Lower lobe of right lung (tissue), 2 donors: Measurements from ENCODE around the gene PDZD4. TPM values are rescaled to one million over a fixed set of nuclear protein-coding genes. Genes with fewer than 3 reads are reported as not detected.

Source experiments
- ATAC-seq, 2 donors: fragments of 200-7000 bp; cut with Tn5 transposase; one replicate each; pipeline ENCODE4 v1.9.1; 2020 to 2022; ENCODE audit warnings: mild to moderate bottlenecking in 2 of 2, moderate library complexity in 2 of 2
- DNase-seq: peaks from one replicate; pipeline ENCODE4 v3.0.0-alpha.2; 2020
- H3K27ac ChIP-seq: fragments of 200-600 bp; one replicate; pipeline ENCODE4 v1.8.0; 2022
- H3K27me3 ChIP-seq: fragments of 200-600 bp; one replicate; pipeline ENCODE4 v1.8.0; 2022; ENCODE audit warnings: low read depth
- H3K36me3 ChIP-seq: fragments of 200-600 bp; one replicate; pipeline ENCODE4 v1.8.0; 2022; ENCODE audit warnings: mild to moderate bottlenecking
- H3K4me1 ChIP-seq: fragments of 200-600 bp; one replicate; pipeline ENCODE4 v1.8.0; 2022
- H3K4me3 ChIP-seq: fragments of 200-600 bp; one replicate; pipeline ENCODE4 v1.8.0; 2022; ENCODE audit warnings: mild to moderate bottlenecking
- H3K9me3 ChIP-seq: fragments of 200-600 bp; one replicate; pipeline ENCODE4 v1.8.0; 2022
- intact Hi-C: fragments of 100-400 bp; cut with DNase I; formaldehyde crosslinking; loops from one replicate; pipeline ENCODE4 v1.11.0; 2022
- total RNA-seq: library from RNA; stranded (reverse); fragmentation: NEBNext Ultra II Directional; extraction: Animal tissue kit (Norgen Biotek cat#: 25700); gene quantifications from one replicate; pipeline ENCODE4 v1.2.1, GENCODE V29; 2021
- TF ChIP-seq, protein P1 (sequence below): fragments of 200-600 bp; IDR thresholded peaks from one replicate; pipeline ENCODE4 v1.8.0; 2022; ENCODE audit warnings: antibody characterized with exemption, mild to moderate bottlenecking
- donor health status: DM: no; HTN: yes; CAD: no; lungs with severe emphysema.

Gene PDZD4
- total RNA-seq, 1 donor from 2014 or later: 8.5 TPM

- Histone ChIP-seq H3K36me3 (peaks cover 14% of the 10 kb centered on the region), H3K27me3 (no peaks in the 10 kb centered on the region), H3K27ac (no peak overlapping the region), H3K4me1 (peaks cover 11% of the 10 kb centered on the region), H3K9me3 (no peaks in the 10 kb centered on the region), H3K4me3 (no peak overlapping the region)
- intact Hi-C loops: no loop called here
- TF ChIP-seq, protein P1, sequence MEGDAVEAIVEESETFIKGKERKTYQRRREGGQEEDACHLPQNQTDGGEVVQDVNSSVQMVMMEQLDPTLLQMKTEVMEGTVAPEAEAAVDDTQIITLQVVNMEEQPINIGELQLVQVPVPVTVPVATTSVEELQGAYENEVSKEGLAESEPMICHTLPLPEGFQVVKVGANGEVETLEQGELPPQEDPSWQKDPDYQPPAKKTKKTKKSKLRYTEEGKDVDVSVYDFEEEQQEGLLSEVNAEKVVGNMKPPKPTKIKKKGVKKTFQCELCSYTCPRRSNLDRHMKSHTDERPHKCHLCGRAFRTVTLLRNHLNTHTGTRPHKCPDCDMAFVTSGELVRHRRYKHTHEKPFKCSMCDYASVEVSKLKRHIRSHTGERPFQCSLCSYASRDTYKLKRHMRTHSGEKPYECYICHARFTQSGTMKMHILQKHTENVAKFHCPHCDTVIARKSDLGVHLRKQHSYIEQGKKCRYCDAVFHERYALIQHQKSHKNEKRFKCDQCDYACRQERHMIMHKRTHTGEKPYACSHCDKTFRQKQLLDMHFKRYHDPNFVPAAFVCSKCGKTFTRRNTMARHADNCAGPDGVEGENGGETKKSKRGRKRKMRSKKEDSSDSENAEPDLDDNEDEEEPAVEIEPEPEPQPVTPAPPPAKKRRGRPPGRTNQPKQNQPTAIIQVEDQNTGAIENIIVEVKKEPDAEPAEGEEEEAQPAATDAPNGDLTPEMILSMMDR: no peak
- ATAC-seq: peak; percentile 9 to 45
- DNase-seq: no peak
Measured at GRCh38 chrX:153781428-153782047, 48.8 kb downstream of the PDZD4 start.

- peaks cover 11% of the 10 kb centered on the region for H3K4me1 ChIP-seq
- no peaks in the 10 kb centered on the region for H3K27me3 ChIP-seq
- H3K4me3 ChIP-seq: no peak within 1 kb of the TSS
- peaks cover 9% of the 10 kb centered on the region for H3K36me3 ChIP-seq
- H3K9me3 ChIP-seq: no peaks in the 10 kb centered on the region
- DNase-seq: no peak
- intact Hi-C loops: no loop called here
- peak in 1 of 2 donors; percentile 12 for ATAC-seq
- TF ChIP-seq, protein P1: no peak
- H3K27ac ChIP-seq: no peak within 1 kb of the TSS
Measured at GRCh38 chrX:153780678-153781427, 49.5 kb downstream of the PDZD4 start, which contains the start of gene SRPK3. Gene SRPK3, plus strand, starts transcription at chrX:153781041. Its CDS starts 46 bp downstream, at chrX:153781087.

GRCh38 chrX:153779891-153780677, 50.3 kb downstream of the PDZD4 start:
- Histone ChIP-seq H3K4me1 (peaks cover 11% of the 10 kb centered on the region), H3K4me3 (no peak overlapping the region), H3K36me3 (peaks cover 1% of the 10 kb centered on the region), H3K27me3 (no peaks in the 10 kb centered on the region), H3K9me3 (no peaks in the 10 kb centered on the region), H3K27ac (no peak overlapping the region)
- TF ChIP-seq, protein P1: no peak
- intact Hi-C loops: no loop called here
- DNase-seq (no peak), ATAC-seq (no peak)

- H3K4me1 ChIP-seq: peaks cover 11% of the 10 kb centered on the region
- H3K27me3 ChIP-seq: no peaks in the 10 kb centered on the region
- TF ChIP-seq, protein P1: no peak
- H3K27ac ChIP-seq: no peak overlapping the region
- no peaks in the 10 kb centered on the region for H3K36me3 ChIP-seq
- no peaks in the 10 kb centered on the region for H3K9me3 ChIP-seq
- no peak for DNase-seq
- intact Hi-C loops: no loop called here
- H3K4me3 ChIP-seq: no peak overlapping the region
- ATAC-seq: no peak
Measured at GRCh38 chrX:153778684-153779101, 51.7 kb downstream of the PDZD4 start.

DNA sequence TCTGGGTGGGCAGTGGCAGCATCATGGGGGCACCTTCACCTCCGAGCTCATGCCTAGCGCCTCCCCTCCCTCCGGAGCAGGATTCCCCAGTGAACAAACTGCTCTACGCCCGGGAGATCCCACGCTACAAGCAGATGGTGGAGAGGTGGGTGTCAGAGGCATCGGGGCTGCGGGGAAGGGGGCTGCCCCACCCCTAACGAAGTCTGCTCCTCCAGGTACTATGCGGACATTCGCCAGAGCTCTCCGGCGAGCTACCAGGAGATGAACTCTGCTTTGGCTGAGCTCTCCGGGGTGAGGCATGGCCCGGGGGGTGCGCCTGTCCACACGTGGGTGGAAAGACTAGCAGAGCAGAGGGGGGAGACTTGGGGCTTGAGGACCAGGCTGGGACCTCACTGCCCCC, 52.2 kb downstream of the PDZD4 start:
- H3K27me3 ChIP-seq: no peaks in the 10 kb centered on the region
- intact Hi-C loops: no loop called here
- TF ChIP-seq, protein P1: no peak

More for the DNA sequence above, 52.2 kb downstream of the PDZD4 start:
- Histone ChIP-seq H3K27ac (no peak overlapping the region), H3K36me3 (no peaks in the 10 kb centered on the region), H3K4me3 (no peak overlapping the region), H3K4me1 (peaks cover 11% of the 10 kb centered on the region), H3K9me3 (no peaks in the 10 kb centered on the region)
- ATAC-seq (no peak), DNase-seq (no peak)
